PC-3 (cell line): ENCODE results near the gene LRRC8E. TPM values are rescaled to one million over a fixed set of nuclear protein-coding genes. Genes with fewer than 3 reads are reported as not detected.
A peak's percentile ranks its signal among the peaks of the same experiment; 100 is the strongest.

ENCODE experiments used
- ATAC-seq: fragments of 200-7000 bp; cut with Tn5 transposase; 2 replicates; pipeline ENCODE4 v1.9.1; 2020; ENCODE audit warnings: mild to moderate bottlenecking, moderate library complexity
- BruUV-seq: library from RNA; stranded (reverse); fragments of 400-500 nt; replicated peaks from 2 replicates; lab custom pipeline; 2021; lab: Mats Ljungman, UMichigan
- CTCF ChIA-PET: fragments of 300-600 bp; sonication (Branson Sonifier 250); formaldehyde crosslinking; loops from one replicate; lab custom pipeline; 2022; ENCODE audit warnings: antibody characterized with exemption; lab: Charles Lee
- POLR2A ChIA-PET: fragments of 300-600 bp; sonication (Branson Sonifier 250); formaldehyde crosslinking; loops from one replicate; lab custom pipeline; 2022; ENCODE audit warnings: antibody characterized with exemption; ENCODE audit not compliant: unreplicated experiment; lab: Charles Lee
- DNase-seq: peaks from one replicate; pipeline ENCODE4 v3.0.0-alpha.2; 2015
- H2AFZ ChIP-seq: fragments of 300-600 bp; sonication (generic); 2 replicates; pipeline ENCODE4 v1.6.0; 2016; ENCODE audit warnings: antibody characterized with exemption, low read length
- H3F3A ChIP-seq: fragments of 300-600 bp; sonication (generic); one replicate; pipeline ENCODE4 v1.6.0; 2017; ENCODE audit warnings: antibody characterized with exemption, low read length, control low read depth, mild to moderate bottlenecking; ENCODE audit not compliant: unreplicated experiment
- H3K27ac ChIP-seq: fragments of 300-600 bp; sonication (generic); 2 replicates; pipeline ENCODE4 v1.5.1; 2016; ENCODE audit warnings: mild to moderate bottlenecking, low read length
- H3K27me3 ChIP-seq: fragments of 300-600 bp; sonication (generic); 2 replicates; pipeline ENCODE4 v1.6.1; 2016; ENCODE audit warnings: low read length, mixed read lengths
- H3K36me3 ChIP-seq: fragments of 300-600 bp; sonication (generic); 2 replicates; pipeline ENCODE4 v1.6.1; 2016; ENCODE audit warnings: low read depth, mixed run types, low read length, mixed read lengths
- H3K4me1 ChIP-seq: fragments of 300-600 bp; sonication (generic); 2 replicates; pipeline ENCODE4 v1.5.1; 2016; ENCODE audit warnings: low read length; ENCODE audit not compliant: insufficient read depth
- H3K4me2 ChIP-seq: fragments of 300-600 bp; sonication (generic); 2 replicates; pipeline ENCODE4 v1.6.0; 2016; ENCODE audit warnings: low read length
- H3K4me3 ChIP-seq: fragments of 300-600 bp; sonication (generic); 2 replicates; pipeline ENCODE4 v1.5.1; 2016; ENCODE audit warnings: mild to moderate bottlenecking, low read length, mixed read lengths
- H3K79me2 ChIP-seq: fragments of 300-600 bp; sonication (generic); 2 replicates; pipeline ENCODE4 v1.6.1; 2017; ENCODE audit warnings: low read length, mixed read lengths
- H3K9ac ChIP-seq: fragments of 300-600 bp; sonication (generic); 2 replicates; pipeline ENCODE4 v1.6.0; 2016; ENCODE audit warnings: mild to moderate bottlenecking, low read length
- H3K9me2 ChIP-seq: fragments of 300-600 bp; sonication (generic); replicated peaks from 2 replicates; pipeline ENCODE4 v1.6.1; 2016; ENCODE audit warnings: mixed run types, low read length, mixed read lengths
- H3K9me3 ChIP-seq: fragments of 300-600 bp; sonication (generic); 2 replicates; pipeline ENCODE4 v1.6.1; 2016; ENCODE audit warnings: low read length, mixed read lengths
- H4K20me1 ChIP-seq: fragments of 300-600 bp; sonication (generic); 2 replicates; pipeline ENCODE4 v1.6.1; 2016; ENCODE audit warnings: low read length, mixed read lengths
- CTCF ChIP-seq: fragments of 300-600 bp; sonication (generic); conservative IDR thresholded peaks from 2 replicates; pipeline ENCODE4 v1.5.1; 2017; ENCODE audit warnings: antibody characterized with exemption, low read depth, mild to moderate bottlenecking, low read length
- EZH2 ChIP-seq: fragments of 300-600 bp; sonication (generic); IDR thresholded peaks from one replicate; pipeline ENCODE4 v1.6.1; 2017; ENCODE audit warnings: antibody characterized with exemption, mild to moderate bottlenecking, low read length; ENCODE audit not compliant: unreplicated experiment
- EZH2phosphoT487 ChIP-seq: fragments of 300-600 bp; sonication (generic); IDR thresholded peaks from 2 replicates; pipeline ENCODE4 v1.6.1; 2018; ENCODE audit warnings: mild to moderate bottlenecking, antibody characterized with exemption, low read length, borderline replicate concordance
- intact Hi-C: fragments of 100-400 bp; cut with micrococcal nuclease; formaldehyde crosslinking; loops from 2 replicates; pipeline ENCODE4 v1.9.0; 2023
- total RNA-seq: library from RNA; depleted of rRNA; stranded (reverse); fragments of >200 nt; gene quantifications from 2 replicates; pipeline ENCODE4 v1.2.3, GENCODE V29; 2014

Gene LRRC8E
- total RNA-seq, 1 experiment from 2014 or later = 30.8 TPM

GRCh38 chr19:7918615-7919421, 30.5 kb downstream of the LRRC8E start:
- no peak for DNase-seq
- Histone ChIP-seq H3K4me1 (peaks cover 33% of the 10 kb centered on the region), H3K4me3 (0 out of 2 replicates have a peak overlapping the region, but pooled peaks have one; percentile 74), H3K9me3 (no peaks in the 10 kb centered on the region), H4K20me1 (0 out of 2 replicates have a peak, but pooled peaks cover 4% of the 10 kb centered on the region), H3K36me3 (no peaks in the 10 kb centered on the region; the same call in 1 of the 2 replicates), H3K9me2 (no peaks in the 10 kb centered on the region), H3K79me2 (peaks cover 9% of the 10 kb centered on the region; the same call in 1 of the 2 replicates), H3K4me2 (peak overlapping the region; percentile 90; the same call in 1 of the 2 replicates), H2AFZ (no peak overlapping the region), H3K27ac (no peak overlapping the region), H3F3A (no peaks in the 10 kb centered on the region), H3K9ac (no peak overlapping the region), H3K27me3 (no peaks in the 10 kb centered on the region)
- ChIA-PET POLR2A (interaction anchor here (0.6 kb wide), 1 partner anchor 524 kb away, joined by 4 read pairs; no protein-coding TSS in a partner anchor), CTCF (interaction anchor here (1.7 to 2.6 kb wide), 3 partner anchors 15 to 50 kb away, joined by 7 to 19 read pairs (median 8); partner anchors contain the start of gene MAP2K7)
- no peak for ATAC-seq
- BruUV-seq = no TSS peak
- TF ChIP-seq CTCF = no peak
- intact Hi-C loops = no loop called here

DNA sequence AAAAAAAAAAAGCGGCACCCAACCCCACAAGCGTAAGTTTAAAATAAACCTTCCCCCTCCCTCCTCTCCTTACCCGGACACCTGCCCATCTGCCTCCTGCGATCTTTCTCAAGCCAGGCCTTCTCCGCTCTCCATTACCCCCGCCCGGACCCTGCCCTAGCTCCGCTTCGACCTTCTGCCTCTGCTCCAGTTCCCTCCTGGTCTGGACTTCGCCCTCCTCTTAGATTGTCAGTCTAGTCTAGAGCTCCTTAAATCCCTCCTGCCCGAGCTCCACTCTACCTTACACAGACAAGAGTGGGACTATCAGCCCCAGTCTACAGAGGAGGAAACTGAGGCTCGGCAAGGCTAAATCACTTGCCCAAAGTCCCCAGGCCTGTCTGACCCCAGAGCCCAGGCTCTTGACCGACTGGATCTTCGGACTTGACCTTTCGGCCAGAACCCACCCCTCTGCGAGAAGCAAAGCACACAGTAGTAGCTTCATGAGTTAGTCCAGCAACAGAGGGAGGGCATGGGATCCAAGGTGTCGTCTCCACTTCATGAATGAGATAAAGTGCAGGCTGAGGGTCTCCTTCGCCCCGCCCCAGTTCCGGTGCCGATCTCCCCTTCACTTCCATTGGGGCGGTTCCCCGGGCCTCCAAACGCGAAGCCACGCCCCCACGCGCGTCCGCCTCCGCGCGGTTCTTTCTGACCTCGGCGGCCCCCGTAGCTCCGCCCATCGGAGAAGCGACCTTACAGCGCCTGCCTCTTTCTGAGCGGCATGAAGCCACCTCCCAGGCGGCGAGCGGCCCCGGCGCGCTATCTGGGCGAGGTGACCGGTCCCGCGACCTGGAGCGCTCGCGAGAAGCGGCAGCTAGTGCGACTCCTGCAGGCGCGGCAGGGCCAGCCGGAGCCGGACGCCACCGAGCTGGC, 31.6 kb downstream of the LRRC8E start, which contains the start of gene SNAPC2:
SNAPC2 (plus strand) TSS at position 729 of the 909 bp plus-strand sequence; CDS start at position 758, 29 bp downstream.
- BruUV-seq = TSS peak; percentile 27
- H3K9me2 ChIP-seq = no peaks in the 10 kb centered on the region

More for the DNA sequence above, 31.6 kb downstream of the LRRC8E start, which contains the start of gene SNAPC2:
- Histone ChIP-seq H3K9me3 (no peaks in the 10 kb centered on the region), H3K27me3 (no peaks in the 10 kb centered on the region), H2AFZ (peak within 1 kb of the TSS; percentile 88), H3K4me3 (peak within 1 kb of the TSS; percentile 87), H4K20me1 (0 out of 2 replicates have a peak, but pooled peaks cover 4% of the 10 kb centered on the region), H3K4me2 (peak within 1 kb of the TSS; percentile 89), H3K9ac (peak within 1 kb of the TSS; percentile 67), H3K36me3 (no peaks in the 10 kb centered on the region; the same call in 1 of the 2 replicates), H3F3A (no peaks in the 10 kb centered on the region), H3K79me2 (peaks cover 9% of the 10 kb centered on the region; the same call in 1 of the 2 replicates), H3K4me1 (peaks cover 33% of the 10 kb centered on the region), H3K27ac (peak within 1 kb of the TSS; percentile 77)
- intact Hi-C loops = loop anchor here (1.0 to 2.0 kb wide), 2 partner anchors 17 to 51 kb away; partner anchors contain the start of gene MAP2K7
- ChIA-PET POLR2A (interaction anchor here (0.6 to 1.5 kb wide), 12 partner anchors 9 to 525 kb away, joined by 3 to 26 read pairs (median 4); partner anchors contain the start of genes LRRC8E, MAP2K7 and TIMM44), CTCF (interaction anchor here (0.6 to 2.6 kb wide), 7 partner anchors 9 to 323 kb away, joined by 3 to 19 read pairs (median 7); partner anchors contain the start of genes MAP2K7 and TIMM44)
- peak; percentile 52 for ATAC-seq
- TF ChIP-seq EZH2phosphoT487 (no peak), CTCF (no peak), EZH2 (no peak)
- DNase-seq = peak; percentile 93
